Esophagus squamous epithelium (tissue), 5 donors: Measurements from ENCODE around the gene GFRA3. TPM values are rescaled to one million over a fixed set of nuclear protein-coding genes. Genes with fewer than 3 reads are reported as not detected.

Source experiments
- DNase-seq: peaks from one replicate; lab custom pipeline; 2025; lab: John Stamatoyannopoulos, UW
- H3K27ac ChIP-seq, 4 donors: fragments of 200-600 bp; sonication (generic); one replicate each; pipeline ENCODE4 v1.5.1; 2016 to 2019; ENCODE audit warnings: mild to moderate bottlenecking in 1 of 4
- H3K27me3 ChIP-seq, 4 donors: fragments of 200-600 bp; sonication (generic); 1 replicate in 3 of 4; 2 replicates in 1 of 4; pipeline versions ENCODE4 v1.5.1 to v1.6.0; 2017 to 2021; ENCODE audit warnings: antibody characterized with exemption in 1 of 4
- H3K36me3 ChIP-seq, 3 donors: fragments of 200-600 bp; sonication (generic); one replicate each; pipeline ENCODE4 v1.5.1; 2016 to 2019
- H3K4me1 ChIP-seq, 3 donors: fragments of 200-600 bp; sonication (generic); one replicate each; pipeline ENCODE4 v1.5.1; 2017 to 2019
- H3K4me3 ChIP-seq, 4 donors: fragments of 200-600 bp; sonication (generic); 1 replicate in 3 of 4; 2 replicates in 1 of 4; pipeline ENCODE4 v1.5.1; 2016 to 2019; ENCODE audit warnings: mild to moderate bottlenecking in 2 of 4, moderate library complexity in 1 of 4
- H3K9me3 ChIP-seq, 3 donors: fragments of 200-600 bp; sonication (generic); one replicate each; pipeline ENCODE4 v1.5.1; 2016 to 2019
- CTCF ChIP-seq, 6 experiments: fragments of 450-650 bp in 4 of 6; fragments of 200-600 bp in 2 of 6; sonication (generic) in 2 of 6; IDR thresholded peaks; one replicate each; pipeline ENCODE4 v1.5.1; 2016 to 2019; ENCODE audit warnings: antibody characterized with exemption in 6 of 6, mild to moderate bottlenecking in 4 of 6, moderate library complexity in 4 of 6
- POLR2A ChIP-seq, 4 donors: fragments of 450-650 bp; IDR thresholded peaks; one replicate each; pipeline ENCODE4 v1.6.1; 2017; ENCODE audit warnings: antibody characterized with exemption in 4 of 4, mild to moderate bottlenecking in 4 of 4, moderate library complexity in 3 of 4
- WGBS, 2 donors: methylation state at CpG; one replicate each; pipeline ENCODE4 v1.1.5; 2018; 5-methylcytosine and 5-hydroxymethylcytosine counted together
- intact Hi-C: fragments of 100-400 bp; cut with DNase I; formaldehyde crosslinking; loops from one replicate; pipeline ENCODE4 v1.15.0; 2022
- total RNA-seq, 4 donors: library from RNA; depleted of rRNA; stranded (reverse); fragments of >200 nt; gene quantifications; one replicate each; pipeline ENCODE4 v1.1.0, GENCODE V29; 2016
- donor health status: DM: yes; HTN: yes; CAD: no.

GFRA3 gene
- total RNA-seq, 4 donors from 2014 or later, result 0.35 to 0.41 TPM; not detected in 2

- DNase-seq, result no peak
- Histone ChIP-seq H3K4me1 (peaks cover 6 to 13% (median 6%) of the 10 kb centered on the region in 3 donors), H3K27me3 (peaks cover 0 to 58% (median 0%) of the 10 kb centered on the region in 4 donors), H3K9me3 (no peaks in the 10 kb centered on the region), H3K27ac (peak overlapping the region in 1 of 4 donors; percentile 11), H3K4me3 (peak overlapping the region; percentile 33 to 66 (median 44)), H3K36me3 (no peaks in the 10 kb centered on the region)
- TF ChIP-seq CTCF (IDR thresholded peaks at IDR 0.05), result no peak
- no peak for TF ChIP-seq POLR2A (IDR thresholded peaks at IDR 0.05)
- intact Hi-C loops, result no loop called here
- WGBS, 2 donors, result 5 to 25% methylated on average over 10 to 27 of the region's 67 CpGs
Observed at GRCh38 chr5:138241688-138242571, 32.5 kb downstream of the GFRA3 start.

GRCh38 chr5:138240650-138241385 is 33.6 kb downstream of the GFRA3 start:
- no peak overlapping the region for H3K4me3 ChIP-seq
- H3K9me3 ChIP-seq, result no peaks in the 10 kb centered on the region
- TF ChIP-seq POLR2A (IDR thresholded peaks at IDR 0.05), result no peak
- TF ChIP-seq CTCF (IDR thresholded peaks at IDR 0.05), result no peak
- 64 to 78% methylated on average over 2 to 3 of the region's 3 CpGs for WGBS, 2 donors
- no peak for DNase-seq
- H3K27ac ChIP-seq, result no peak overlapping the region
- intact Hi-C loops, result no loop called here
- H3K36me3 ChIP-seq, result no peaks in the 10 kb centered on the region
- peaks cover 6 to 13% (median 6%) of the 10 kb centered on the region in 3 donors for H3K4me1 ChIP-seq
- H3K27me3 ChIP-seq, result peaks cover 0 to 58% (median 0%) of the 10 kb centered on the region in 4 donors

GRCh38 chr5:138238034-138238433 is 36.4 kb downstream of the GFRA3 start:
- intact Hi-C loops, result no loop called here
- Histone ChIP-seq H3K4me1 (peaks cover 6 to 13% (median 6%) of the 10 kb centered on the region in 3 donors), H3K36me3 (no peaks in the 10 kb centered on the region), H3K4me3 (no peak overlapping the region), H3K27ac (no peak overlapping the region), H3K27me3 (peaks cover 0 to 55% (median 0%) of the 10 kb centered on the region in 4 donors), H3K9me3 (no peaks in the 10 kb centered on the region)
- no peak for DNase-seq
- 83 to 94% methylated on average over 1 of the region's 1 CpG for WGBS, 2 donors
- no peak for TF ChIP-seq POLR2A (IDR thresholded peaks at IDR 0.05)
- TF ChIP-seq CTCF (IDR thresholded peaks at IDR 0.05), result no peak

GRCh38 chr5:138234651-138235050 is 39.8 kb downstream of the GFRA3 start:
- no peak overlapping the region for H3K27ac ChIP-seq
- DNase-seq, result no peak

More at GRCh38 chr5:138234651-138235050, 39.8 kb downstream of the GFRA3 start:
- H3K27me3 ChIP-seq, result peaks cover 0 to 21% (median 0%) of the 10 kb centered on the region in 4 donors
- H3K4me3 ChIP-seq, result no peak overlapping the region
- no peaks in the 10 kb centered on the region for H3K9me3 ChIP-seq
- H3K4me1 ChIP-seq, result peaks cover 0 to 15% (median 5%) of the 10 kb centered on the region in 3 donors
- H3K36me3 ChIP-seq, result no peaks in the 10 kb centered on the region
- 78 to 83% methylated on average over 2 of the region's 2 CpGs for WGBS, 2 donors
- intact Hi-C loops, result no loop called here
- TF ChIP-seq POLR2A (IDR thresholded peaks at IDR 0.05) (no peak), CTCF (IDR thresholded peaks at IDR 0.05) (no peak)
